SK-N-SH (cell line): ENCODE results near the gene TBL1XR1. TPM values are rescaled to one million over a fixed set of nuclear protein-coding genes. Genes with fewer than 3 reads are reported as not detected.

Source experiments
- CTCF ChIA-PET: fragments of 300-600, 350-600 bp; formaldehyde crosslinking; extraction: SDS; loops from one replicate; lab custom pipeline; 2021; lab: Yijun Ruan, JAX
- POLR2A ChIA-PET: fragments of 350-600 bp; sonication (Branson Sonifier 250); formaldehyde crosslinking; extraction: SDS; loops from one replicate; lab custom pipeline; 2020; ENCODE audit warnings: antibody characterized with exemption, inconsistent platforms; lab: Yijun Ruan, JAX
- DNase-seq: peaks from one replicate; pipeline ENCODE4 v3.0.0; 2012
- H2AFZ ChIP-seq: fragments of 200-600 bp; sonication (generic); 2 replicates; pipeline ENCODE4 v1.8.1; 2016; ENCODE audit warnings: antibody characterized with exemption, mild to moderate bottlenecking, low read depth
- H3F3A ChIP-seq: fragments of 200-600 bp; sonication (generic); replicated peaks from 2 replicates; pipeline ENCODE3; 2016; ENCODE audit warnings: antibody characterized with exemption, mild to moderate bottlenecking; ENCODE audit not compliant: insufficient read depth
- H3K27ac ChIP-seq, 2 experiments: fragments of 200-500 bp in 1 of 2; fragments of 200-600 bp in 1 of 2; sonication (Bioruptor generic) in 1 of 2; sonication (generic), shearing (Covaris generic) in 1 of 2; 2 replicates each; pipeline versions ENCODE4 v1.5.1 to v1.6.1; 2014 to 2016; ENCODE audit warnings: low read depth in 2 of 2, inconsistent platforms in 1 of 2, low read length in 1 of 2, mild to moderate bottlenecking in 1 of 2, mixed read lengths in 1 of 2
- H3K27me3 ChIP-seq: fragments of 200-600 bp; sonication (generic), shearing (Covaris generic); 2 replicates; pipeline ENCODE4 v1.6.1; 2016; ENCODE audit warnings: mixed run types; ENCODE audit not compliant: insufficient read depth
- H3K36me3 ChIP-seq, 2 experiments: fragments of 200-500 bp in 1 of 2; fragments of 200-600 bp in 1 of 2; sonication (Bioruptor generic) in 1 of 2; sonication (generic) in 1 of 2; replicated peaks in 1 of 2; 2 replicates each; pipeline versions ENCODE3 to v1.5.1; 2014 to 2016; ENCODE audit warnings: low read length in 1 of 2, mild to moderate bottlenecking in 1 of 2; ENCODE audit not compliant: insufficient read depth in 2 of 2, control insufficient read depth in 1 of 2
- H3K4me1 ChIP-seq, 2 experiments: fragments of 200-500 bp in 1 of 2; fragments of 200-600 bp in 1 of 2; sonication (Bioruptor generic) in 1 of 2; sonication (generic), shearing (Covaris generic) in 1 of 2; 2 replicates each; pipeline versions ENCODE4 v1.5.1 to v1.6.1; 2014 to 2016; ENCODE audit warnings: low read depth in 1 of 2, low read length in 1 of 2, mixed run types in 1 of 2; ENCODE audit not compliant: insufficient read depth in 2 of 2, control insufficient read depth in 1 of 2
- H3K4me2 ChIP-seq: fragments of 200-600 bp; sonication (generic), shearing (Covaris generic); 2 replicates; pipeline ENCODE4 v1.6.1; 2017; ENCODE audit warnings: mixed run types
- H3K4me3 ChIP-seq, 2 experiments: fragments of 200-500 bp in 1 of 2; fragments of 200-600 bp in 1 of 2; sonication (Bioruptor generic) in 1 of 2; sonication (generic), shearing (Covaris generic) in 1 of 2; 2 replicates each; pipeline versions ENCODE4 v1.5.1 to v1.8.1; 2014 to 2016; ENCODE audit warnings: low read depth in 2 of 2, inconsistent platforms in 1 of 2, low read length in 1 of 2, mild to moderate bottlenecking in 1 of 2, mixed read lengths in 1 of 2, moderate library complexity in 1 of 2
- H3K79me2 ChIP-seq: fragments of 200-600 bp; sonication (generic); 2 replicates; pipeline ENCODE4 v1.8.1; 2017; ENCODE audit warnings: mild to moderate bottlenecking; ENCODE audit not compliant: insufficient read depth
- H3K9ac ChIP-seq: fragments of 200-600 bp; sonication (generic); 2 replicates; pipeline ENCODE4 v1.6.1; 2017; ENCODE audit warnings: mixed run types
- H3K9me2 ChIP-seq: fragments of 200-600 bp; sonication (generic); 2 replicates; pipeline ENCODE4 v1.6.1; 2017; ENCODE audit warnings: mixed run types
- H3K9me3 ChIP-seq: fragments of 200-600 bp; sonication (generic); 2 replicates; pipeline ENCODE4 v1.6.1; 2017; ENCODE audit warnings: mixed run types, mild to moderate bottlenecking, moderate library complexity
- H4K20me1 ChIP-seq: fragments of 200-600 bp; sonication (generic); 2 replicates; pipeline ENCODE4 v1.6.1; 2017; ENCODE audit warnings: mild to moderate bottlenecking, mixed run types; ENCODE audit not compliant: insufficient read depth
- CTCF ChIP-seq: fragments of 200-600 bp; sonication (generic); IDR thresholded peaks from 2 replicates; pipeline ENCODE4 v1.6.1; 2017; ENCODE audit warnings: antibody characterized with exemption, mild to moderate bottlenecking, moderate library complexity
- ELF1 ChIP-seq: IDR thresholded peaks from 2 replicates; pipeline ENCODE4 v1.4.0; 2012
- EP300 ChIP-seq, 2 experiments: IDR thresholded peaks; 2 replicates each; pipeline versions ENCODE4 v1.4.0 to v1.6.1; 2012; ENCODE audit warnings: borderline replicate concordance in 1 of 2, low read depth in 1 of 2, low read length in 1 of 2
- FOXM1 ChIP-seq: IDR thresholded peaks from 2 replicates; pipeline ENCODE4 v1.4.0; 2012; ENCODE audit warnings: low read depth, mild to moderate bottlenecking
- JUND ChIP-seq: IDR thresholded peaks from 2 replicates; pipeline ENCODE4 v1.4.0; 2012
- MAX ChIP-seq: IDR thresholded peaks from 2 replicates; pipeline ENCODE4 v1.4.0; 2012; ENCODE audit warnings: low read depth
- MEF2A ChIP-seq: IDR thresholded peaks from 2 replicates; pipeline ENCODE4 v1.4.0; 2012; ENCODE audit warnings: low read depth, borderline replicate concordance
- MXI1 ChIP-seq: IDR thresholded peaks from 2 replicates; pipeline ENCODE4 v1.6.1; 2012; ENCODE audit warnings: mild to moderate bottlenecking, low read depth, low read length, improper control_type of control experiment
- NRF1 ChIP-seq: IDR thresholded peaks from 2 replicates; pipeline ENCODE4 v1.6.1; 2012; ENCODE audit warnings: low read depth, mild to moderate bottlenecking, low read length
- POLR2AphosphoS5 ChIP-seq: IDR thresholded peaks from 2 replicates; pipeline ENCODE4 v1.6.1; 2012; ENCODE audit warnings: low read depth, low read length
- RAD21 ChIP-seq: IDR thresholded peaks from 2 replicates; pipeline ENCODE4 v1.6.1; 2012; ENCODE audit warnings: mild to moderate bottlenecking, low read length
- RCOR1 ChIP-seq: fragments of 150-350 bp; IDR thresholded peaks from 2 replicates; pipeline ENCODE4 v1.6.1; 2017; ENCODE audit warnings: antibody characterized with exemption, low read length
- RFX5 ChIP-seq: IDR thresholded peaks from 2 replicates; pipeline ENCODE4 v1.6.1; 2012; ENCODE audit warnings: mild to moderate bottlenecking, improper control_type of control experiment, low read length
- TAF1 ChIP-seq: IDR thresholded peaks from 2 replicates; pipeline ENCODE4 v1.6.1; 2012; ENCODE audit warnings: low read depth, mild to moderate bottlenecking, low read length, moderate library complexity, borderline replicate concordance
- TCF12 ChIP-seq: IDR thresholded peaks from 2 replicates; pipeline ENCODE4 v1.4.0; 2012
- TEAD4 ChIP-seq: IDR thresholded peaks from 2 replicates; pipeline ENCODE4 v1.4.0; 2012; ENCODE audit warnings: mild to moderate bottlenecking, borderline replicate concordance; ENCODE audit not compliant: insufficient read depth
- USF1 ChIP-seq: IDR thresholded peaks from 2 replicates; pipeline ENCODE4 v1.4.0; 2012; ENCODE audit warnings: low read depth, borderline replicate concordance
- ZBTB33 ChIP-seq: IDR thresholded peaks from 2 replicates; pipeline ENCODE4 v1.4.0; 2012; ENCODE audit warnings: low read depth, borderline replicate concordance
- WGBS: methylation state at CpG from one replicate; pipeline ENCODE4 v1.1.6; 2017; ENCODE audit warnings: low lambda C conversion rate; 5-methylcytosine and 5-hydroxymethylcytosine counted together
- polyA plus RNA-seq, 3 experiments: library from polyadenylated mRNA; depleted of rRNA; stranded (reverse); fragments of >200 nt; gene quantifications; 2 replicates each; pipeline ENCODE4 v1.2.3, GENCODE V29; 2012

TBL1XR1 gene
- polyA plus RNA-seq, 1 of the 3 experiments (the other 2 are of a cell fraction), result 20.9 TPM

- Histone ChIP-seq H4K20me1 (peaks cover 48% of the 10 kb centered on the region), H3K9me2 (no peaks in the 10 kb centered on the region), H3F3A (no peaks in the 10 kb centered on the region), H3K79me2 (peaks cover 96% of the 10 kb centered on the region), H3K36me3 (peaks cover 2 to 35% of the 10 kb centered on the region in 2 experiments), H3K4me1 (peaks cover 0 to 6% of the 10 kb centered on the region in 2 experiments; a peak in 3 of 4 replicates), H3K9ac (no peak overlapping the region), H3K4me2 (no peak overlapping the region), H3K4me3 (no peak overlapping the region), H3K27me3 (no peaks in the 10 kb centered on the region), H2AFZ (no peak overlapping the region), H3K9me3 (no peaks in the 10 kb centered on the region), H3K27ac (no peak overlapping the region; a peak in 1 of 4 replicates)
- TF ChIP-seq RCOR1, result no peak
- no peak for TF ChIP-seq TCF12
- TF ChIP-seq MXI1, result no peak
- no peak for TF ChIP-seq ZBTB33
- TF ChIP-seq TEAD4, result no peak
- no peak for TF ChIP-seq NRF1
- no peak for TF ChIP-seq USF1
- no peak for TF ChIP-seq RAD21
- TF ChIP-seq JUND, result no peak
- no peak for TF ChIP-seq MAX
- no peak for TF ChIP-seq EP300 (IDR thresholded peaks at IDR 0.05; ENCODE audit: borderline replicate concordance in 1 of 2, low read depth in 1 of 2, low read length in 1 of 2)
- WGBS, result 70% methylated on average over 3 of the region's 3 CpGs
- DNase-seq, result no peak
- CTCF ChIA-PET, result no interaction called here
- POLR2A ChIA-PET, result no interaction called here
Observed at GRCh38 chr3:177089110-177089509, 108.2 kb downstream of the TBL1XR1 start.

GRCh38 chr3:177085794-177086193, 111.5 kb downstream of the TBL1XR1 start:
- no peak overlapping the region for H3K4me3 ChIP-seq
- POLR2A ChIA-PET, result no interaction called here
- H3K4me2 ChIP-seq, result no peak overlapping the region
- peaks cover 93% of the 10 kb centered on the region for H3K79me2 ChIP-seq
- CTCF ChIA-PET, result interaction anchor here (1.3 to 1.7 kb wide), 2 partner anchors 17 to 30 kb away, joined by 3 to 4 read pairs; no protein-coding TSS in a partner anchor
- H3K36me3 ChIP-seq, result peaks cover 2 to 18% of the 10 kb centered on the region in 2 experiments
- H3K9me3 ChIP-seq, result no peaks in the 10 kb centered on the region
- H3F3A ChIP-seq, result peaks cover 2% of the 10 kb centered on the region
- no peak for DNase-seq
- no peaks in the 10 kb centered on the region for H3K9me2 ChIP-seq
- no peak overlapping the region for H2AFZ ChIP-seq
- no peaks in the 10 kb centered on the region for H3K27me3 ChIP-seq
- H3K27ac ChIP-seq, result no peak overlapping the region
- peaks cover 0 to 6% of the 10 kb centered on the region in 2 experiments; a peak in 3 of 4 replicates for H3K4me1 ChIP-seq
- 71% methylated on average over 2 of the region's 2 CpGs for WGBS
- peaks cover 35% of the 10 kb centered on the region for H4K20me1 ChIP-seq
- TF ChIP-seq MEF2A (no peak), POLR2AphosphoS5 (no peak), FOXM1 (no peak), MXI1 (no peak), ELF1 (no peak), CTCF (no peak), RFX5 (no peak), RAD21 (no peak), TCF12 (no peak), EP300 (IDR thresholded peaks at IDR 0.05; ENCODE audit: borderline replicate concordance in 1 of 2, low read depth in 1 of 2, low read length in 1 of 2) (no peak), ZBTB33 (no peak), TAF1 (no peak)
- no peak overlapping the region for H3K9ac ChIP-seq
